Measurements from ENCODE around the gene SAMD3.
A peak's percentile ranks its signal among the peaks of the same experiment; 100 is the strongest.
"Not testable (repeated sequence)": the region's sequence is repeated elsewhere in the genome, so short reads cannot be mapped to it uniquely, and the experiment has no call there.

Gene SAMD3

GRCh38 chr6:130173377-130174004 is 49.3 kb downstream of the SAMD3 start:
- DNase-seq: not testable (repeated sequence)

- not testable (repeated sequence) for DNase-seq
These were observed 52.6 kb downstream of the SAMD3 start for GRCh38 chr6:130170160-130170559.

- DNase-seq: peak; percentile 66
These were observed 55.1 kb downstream of the SAMD3 start for GRCh38 chr6:130167655-130168054.

- DNase-seq: no peak
These were observed 58.5 kb downstream of the SAMD3 start for GRCh38 chr6:130164251-130164650.

- DNase-seq: no peak
These were observed 59.5 kb downstream of the SAMD3 start for GRCh38 chr6:130163266-130163665.

- DNase-seq: peak; percentile 7
These were observed 60.3 kb downstream of the SAMD3 start for GRCh38 chr6:130162421-130162820.

GRCh38 chr6:130161683-130162404 is 60.9 kb downstream of the SAMD3 start:
- peak; percentile 61 for DNase-seq

GRCh38 chr6:130159956-130160355 is 62.8 kb downstream of the SAMD3 start:
- DNase-seq: peak; percentile 45

GRCh38 chr6:130158548-130158947 is 64.2 kb downstream of the SAMD3 start:
- no peak for DNase-seq

GRCh38 chr6:130158056-130158455 is 64.7 kb downstream of the SAMD3 start:
- peak; percentile 28 for DNase-seq

- no peak for DNase-seq
These were observed 65.8 kb downstream of the SAMD3 start for GRCh38 chr6:130156908-130157307.

GRCh38 chr6:130152908-130153510 is 69.7 kb downstream of the SAMD3 start:
- no peak for DNase-seq

GRCh38 chr6:130150906-130151305 is 71.8 kb downstream of the SAMD3 start:
- DNase-seq: no peak

GRCh38 chr6:130149016-130149415 is 73.7 kb downstream of the SAMD3 start:
- DNase-seq: not testable (repeated sequence)

GRCh38 chr6:130148181-130148580 is 74.6 kb downstream of the SAMD3 start:
- no peak for DNase-seq

- no peak for DNase-seq
These were observed 75.6 kb downstream of the SAMD3 start for GRCh38 chr6:130147111-130147510.

- DNase-seq: no peak
These were observed 79.0 kb downstream of the SAMD3 start for GRCh38 chr6:130143709-130144108.

- no peak for DNase-seq
These were observed 82.7 kb downstream of the SAMD3 start for GRCh38 chr6:130140084-130140483.

- no peak for DNase-seq
These were observed 83.9 kb downstream of the SAMD3 start for GRCh38 chr6:130138909-130139242.

GRCh38 chr6:130138116-130138908 is 84.4 kb downstream of the SAMD3 start:
- DNase-seq: no peak

- DNase-seq: no peak
These were observed 86.0 kb downstream of the SAMD3 start for GRCh38 chr6:130136798-130137197.

- DNase-seq: no peak
These were observed 88.2 kb downstream of the SAMD3 start for GRCh38 chr6:130134582-130134981.

- DNase-seq: no peak
These were observed 90.5 kb downstream of the SAMD3 start for GRCh38 chr6:130132286-130132701.
